Memory B cell (primary cell): ENCODE results near the gene SPATS2L.

ENCODE experiments used
- ATAC-seq: fragments of 150-1000 bp; cut with Tn5 transposase; 2 replicates; pipeline ENCODE4 v1.10.0; 2021; ENCODE audit warnings: low read depth, mild to moderate bottlenecking, moderate library complexity
- DNase-seq, 2 donors: peaks; one replicate each; pipeline ENCODE4 v3.0.0; 2022; ENCODE audit warnings: low spot score in 2 of 2
- H3K27ac Mint-ChIP-seq: one replicate; pipeline ENCODE4 v1.8.0; 2022; ENCODE audit warnings: mild to moderate bottlenecking, moderate library complexity, mixed read lengths
- H3K27me3 Mint-ChIP-seq: one replicate; pipeline ENCODE4 v1.8.0; 2022; ENCODE audit warnings: mixed read lengths
- H3K36me3 Mint-ChIP-seq: one replicate; pipeline ENCODE4 v1.8.0; 2022; ENCODE audit warnings: mild to moderate bottlenecking, mixed read lengths
- H3K4me1 Mint-ChIP-seq: one replicate; pipeline ENCODE4 v1.8.0; 2022; ENCODE audit warnings: mixed read lengths
- H3K4me3 Mint-ChIP-seq: one replicate; pipeline ENCODE4 v1.8.0; 2022; ENCODE audit warnings: mild to moderate bottlenecking, moderate library complexity, mixed read lengths
- H3K9me3 Mint-ChIP-seq: one replicate; pipeline ENCODE4 v1.8.0; 2022; ENCODE audit warnings: mixed read lengths

SPATS2L gene

GRCh38 chr2:200419325-200419724, 112.8 kb downstream of the SPATS2L start:
- Mint-ChIP-seq H3K9me3 (no peaks in the 10 kb centered on the region), H3K27me3 (peaks cover 1% of the 10 kb centered on the region), H3K4me1 (no peaks in the 10 kb centered on the region), H3K4me3 (no peak overlapping the region), H3K36me3 (no peaks in the 10 kb centered on the region), H3K27ac (no peak overlapping the region)
- DNase-seq (no peak), ATAC-seq (no peak)

DNA sequence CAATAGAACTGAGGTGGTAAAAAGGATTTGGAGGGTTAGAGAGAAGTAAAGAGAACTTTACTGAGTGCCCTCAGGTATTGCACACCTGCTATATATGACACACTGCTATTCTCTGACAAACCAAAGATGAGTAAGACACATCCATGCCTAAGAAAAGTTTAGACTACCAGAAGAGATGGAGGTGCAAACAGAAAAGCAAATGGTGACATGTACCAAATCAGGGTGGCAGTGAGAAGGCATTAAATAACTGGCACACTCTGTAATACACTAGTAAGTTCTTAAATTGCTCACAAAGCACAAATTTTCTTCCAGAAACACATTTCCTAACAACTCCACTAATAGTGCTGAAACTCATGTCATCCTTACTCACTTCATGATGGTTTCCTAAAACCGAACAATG, 114.8 kb downstream of the SPATS2L start:
- Mint-ChIP-seq H3K4me1 (no peaks in the 10 kb centered on the region), H3K9me3 (no peaks in the 10 kb centered on the region), H3K27me3 (peaks cover 1% of the 10 kb centered on the region), H3K4me3 (no peak overlapping the region), H3K36me3 (no peaks in the 10 kb centered on the region), H3K27ac (no peak overlapping the region)
- DNase-seq (no peak), ATAC-seq (no peak)

- DNase-seq = no peak
- no peak overlapping the region for H3K4me3 Mint-ChIP-seq
- H3K9me3 Mint-ChIP-seq = no peaks in the 10 kb centered on the region
- no peaks in the 10 kb centered on the region for H3K4me1 Mint-ChIP-seq
- ATAC-seq = no peak
- H3K27me3 Mint-ChIP-seq = peaks cover 1% of the 10 kb centered on the region
- H3K27ac Mint-ChIP-seq = no peak overlapping the region
- no peaks in the 10 kb centered on the region for H3K36me3 Mint-ChIP-seq
Observed at GRCh38 chr2:200422071-200422470, 115.6 kb downstream of the SPATS2L start.

- Mint-ChIP-seq H3K4me3 (no peak overlapping the region), H3K9me3 (no peaks in the 10 kb centered on the region), H3K27me3 (peaks cover 1% of the 10 kb centered on the region), H3K4me1 (no peaks in the 10 kb centered on the region), H3K36me3 (no peaks in the 10 kb centered on the region), H3K27ac (no peak overlapping the region)
- DNase-seq (no peak), ATAC-seq (no peak)
Observed at GRCh38 chr2:200422532-200423261, 116.2 kb downstream of the SPATS2L start.

- Mint-ChIP-seq H3K36me3 (no peaks in the 10 kb centered on the region), H3K9me3 (no peaks in the 10 kb centered on the region), H3K27ac (no peak overlapping the region), H3K4me1 (no peaks in the 10 kb centered on the region), H3K4me3 (no peak overlapping the region), H3K27me3 (peaks cover 1% of the 10 kb centered on the region)
- no peak for ATAC-seq
- DNase-seq = no peak
Observed at GRCh38 chr2:200423541-200423940, 117.0 kb downstream of the SPATS2L start.

GRCh38 chr2:200425026-200425821, 118.7 kb downstream of the SPATS2L start:
- Mint-ChIP-seq H3K36me3 (no peaks in the 10 kb centered on the region), H3K4me1 (no peaks in the 10 kb centered on the region), H3K27ac (no peak overlapping the region), H3K9me3 (no peaks in the 10 kb centered on the region), H3K27me3 (peaks cover 1% of the 10 kb centered on the region), H3K4me3 (no peak overlapping the region)
- DNase-seq (no peak), ATAC-seq (no peak)

- ATAC-seq = no peak
- no peaks in the 10 kb centered on the region for H3K4me1 Mint-ChIP-seq
- H3K27ac Mint-ChIP-seq = no peak overlapping the region
- no peaks in the 10 kb centered on the region for H3K36me3 Mint-ChIP-seq
- no peak overlapping the region for H3K4me3 Mint-ChIP-seq
- H3K27me3 Mint-ChIP-seq = peaks cover 1% of the 10 kb centered on the region
- no peaks in the 10 kb centered on the region for H3K9me3 Mint-ChIP-seq
- DNase-seq = no peak
Observed at GRCh38 chr2:200426754-200427153, 120.3 kb downstream of the SPATS2L start.

GRCh38 chr2:200428961-200429665, 122.6 kb downstream of the SPATS2L start:
- Mint-ChIP-seq H3K27me3 (peaks cover 2% of the 10 kb centered on the region), H3K9me3 (peaks cover 2% of the 10 kb centered on the region), H3K4me3 (no peak overlapping the region), H3K27ac (no peak overlapping the region), H3K4me1 (no peaks in the 10 kb centered on the region), H3K36me3 (no peaks in the 10 kb centered on the region)
- DNase-seq (no peak), ATAC-seq (no peak)

GRCh38 chr2:200430017-200430416, 123.5 kb downstream of the SPATS2L start:
- DNase-seq (no peak), ATAC-seq (no peak)
- Mint-ChIP-seq H3K4me3 (no peak overlapping the region), H3K27ac (no peak overlapping the region), H3K36me3 (no peaks in the 10 kb centered on the region), H3K4me1 (no peaks in the 10 kb centered on the region), H3K9me3 (peaks cover 2% of the 10 kb centered on the region), H3K27me3 (peaks cover 2% of the 10 kb centered on the region)

DNA sequence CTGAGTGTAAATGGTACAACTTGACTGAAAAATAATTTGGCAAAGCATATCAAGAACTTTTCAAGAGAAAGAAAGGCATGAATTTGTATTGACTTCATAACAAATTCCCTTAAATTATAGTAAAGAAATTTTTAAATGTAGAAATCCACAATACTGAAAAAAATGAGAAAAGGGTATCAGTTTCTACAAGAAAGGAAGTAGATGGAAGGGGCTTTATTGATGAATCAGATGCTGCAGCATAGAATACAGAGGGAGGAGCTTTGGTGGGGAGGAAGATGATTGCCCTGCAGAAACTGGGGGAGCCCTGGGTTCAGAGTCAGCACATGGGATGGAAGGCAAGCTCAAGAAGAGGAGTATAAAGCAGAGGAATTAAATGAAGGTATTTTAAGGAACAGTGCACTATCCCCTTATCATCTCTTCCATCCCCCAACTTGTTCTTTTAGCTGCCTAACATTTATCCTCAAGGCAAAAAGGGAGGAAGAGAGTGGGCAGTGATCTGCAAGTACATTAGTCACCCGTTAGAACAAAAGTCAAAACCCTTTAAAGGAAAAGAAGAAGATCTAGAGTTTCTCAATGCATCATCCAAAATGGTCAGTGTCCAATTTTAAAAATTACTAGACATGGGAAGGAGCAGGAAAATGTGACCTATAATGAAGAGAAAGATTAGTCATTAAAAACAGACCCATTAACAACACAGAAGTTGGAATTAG, 125.7 kb downstream of the SPATS2L start:
- Mint-ChIP-seq H3K4me3 (no peak overlapping the region), H3K9me3 (peaks cover 3% of the 10 kb centered on the region), H3K4me1 (no peaks in the 10 kb centered on the region), H3K36me3 (no peaks in the 10 kb centered on the region), H3K27ac (no peak overlapping the region), H3K27me3 (peaks cover 2% of the 10 kb centered on the region)
- DNase-seq = no peak
- no peak for ATAC-seq

GRCh38 chr2:200435379-200435778, 128.9 kb downstream of the SPATS2L start:
- Mint-ChIP-seq H3K9me3 (peaks cover 3% of the 10 kb centered on the region), H3K27me3 (peaks cover 5% of the 10 kb centered on the region), H3K27ac (no peak overlapping the region), H3K4me1 (no peaks in the 10 kb centered on the region), H3K4me3 (no peak overlapping the region), H3K36me3 (no peaks in the 10 kb centered on the region)
- ATAC-seq (no peak), DNase-seq (no peak)

GRCh38 chr2:200438251-200438650, 131.8 kb downstream of the SPATS2L start:
- Mint-ChIP-seq H3K36me3 (no peaks in the 10 kb centered on the region), H3K27ac (no peak overlapping the region), H3K4me3 (no peak overlapping the region), H3K4me1 (no peaks in the 10 kb centered on the region), H3K27me3 (peaks cover 3% of the 10 kb centered on the region), H3K9me3 (peaks cover 1% of the 10 kb centered on the region)
- DNase-seq (no peak), ATAC-seq (no peak)

DNA sequence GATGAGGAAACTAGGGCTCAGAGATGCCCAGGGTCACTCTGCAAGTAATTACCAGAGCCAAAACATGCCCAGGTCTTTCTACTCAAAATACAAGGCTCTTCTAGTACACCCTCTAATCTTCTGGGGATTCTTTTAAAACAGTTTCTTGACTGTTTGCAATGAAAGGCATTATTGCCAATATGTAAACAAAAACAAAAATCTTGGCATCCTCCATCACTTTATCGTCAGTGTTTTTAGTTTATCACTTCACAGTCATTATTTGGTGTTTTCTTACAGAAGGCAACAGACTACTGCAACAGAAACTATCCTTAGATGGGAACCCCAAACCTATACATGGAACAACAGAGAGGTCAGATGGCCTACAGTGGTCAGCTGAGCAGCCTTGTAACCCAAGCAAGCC, 132.4 kb downstream of the SPATS2L start:
- Mint-ChIP-seq H3K4me1 (no peaks in the 10 kb centered on the region), H3K36me3 (no peaks in the 10 kb centered on the region), H3K27ac (no peak overlapping the region), H3K4me3 (no peak overlapping the region), H3K27me3 (peaks cover 8% of the 10 kb centered on the region), H3K9me3 (peaks cover 1% of the 10 kb centered on the region)
- no peak for ATAC-seq
- DNase-seq = no peak

DNA sequence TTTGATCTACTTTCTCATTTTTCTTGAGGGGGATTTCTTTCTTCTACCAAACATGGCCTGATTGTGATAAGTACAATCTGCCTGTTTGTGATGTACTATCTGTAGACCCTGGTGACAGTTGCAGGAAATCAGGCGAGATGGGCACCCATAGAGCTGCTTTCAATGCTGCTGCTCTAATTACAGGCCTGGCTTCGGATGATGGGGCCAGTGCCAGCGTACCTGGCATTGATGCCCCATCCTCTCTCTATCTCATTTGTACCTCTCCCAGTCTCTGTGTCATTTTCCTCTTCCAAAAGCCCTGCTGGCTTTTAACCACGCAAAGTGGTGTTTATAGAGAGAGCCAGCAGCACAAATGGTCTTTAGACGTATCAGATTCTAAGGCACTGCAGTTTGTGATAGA, 133.5 kb downstream of the SPATS2L start:
- H3K36me3 Mint-ChIP-seq = no peaks in the 10 kb centered on the region
- no peak overlapping the region for H3K4me3 Mint-ChIP-seq
- ATAC-seq = no peak
- peaks cover 12% of the 10 kb centered on the region for H3K27me3 Mint-ChIP-seq
- H3K4me1 Mint-ChIP-seq = no peaks in the 10 kb centered on the region
- peaks cover 1% of the 10 kb centered on the region for H3K9me3 Mint-ChIP-seq
- DNase-seq = no peak
- no peak overlapping the region for H3K27ac Mint-ChIP-seq
